ENCODE results near the gene TLCD4. TPM values are rescaled to one million over a fixed set of nuclear protein-coding genes. Genes with fewer than 3 reads are reported as not detected.

The TLCD4 gene
- total and polyA plus RNA-seq, 2 of the 13 experiments (the other 11 are each of a cell fraction or from before 2014, with no cell fraction given), result 4.7 to 14.5 TPM

- 0 out of 2 replicates have a peak, but pooled peaks have one; percentile 37 for TF ChIP-seq ZNF350 (CRISPR knock-in tag; IDR thresholded peaks at IDR 0.05; ENCODE audit: borderline replicate concordance, low read depth)
- no peak for TF ChIP-seq ZNF660 (CRISPR knock-in tag; IDR thresholded peaks at IDR 0.05; ENCODE audit: borderline replicate concordance, low read depth)
- 0 out of 2 replicates have a peak, but pooled peaks have one; percentile 2 for TF ChIP-seq POLR2AphosphoS5 (IDR thresholded peaks at IDR 0.05; ENCODE audit: low read depth, low read length)
- TF ChIP-seq ZNF276 (CRISPR knock-in tag; IDR thresholded peaks at IDR 0.05; ENCODE audit: low read depth), result 0 out of 2 replicates have a peak, but pooled peaks have one; percentile 63
- 0 out of 2 replicates have a peak, but pooled peaks have one; percentile 53 for TF ChIP-seq ZSCAN30 (CRISPR knock-in tag; IDR thresholded peaks at IDR 0.05)
- TF ChIP-seq HNF4A (CRISPR knock-in tag; IDR thresholded peaks at IDR 0.05), result peak; percentile 19; the same call in 1 of the 2 replicates
- TF ChIP-seq NFKBIZ (CRISPR knock-in tag; IDR thresholded peaks at IDR 0.05), result no peak
- no peak for TF ChIP-seq SP140L (CRISPR knock-in tag; IDR thresholded peaks at IDR 0.05; ENCODE audit: borderline replicate concordance)
- no peak for TF ChIP-seq ZNF337 (CRISPR knock-in tag; IDR thresholded peaks at IDR 0.05; ENCODE audit: borderline replicate concordance, low read depth)
- 0 out of 2 replicates have a peak, but pooled peaks have one; percentile 32 for TF ChIP-seq ZNF775 (CRISPR knock-in tag; IDR thresholded peaks at IDR 0.05; ENCODE audit: borderline replicate concordance)
- peak; percentile 69 for TF ChIP-seq SMC3 (IDR thresholded peaks at IDR 0.05; ENCODE audit: low read length)
- TF ChIP-seq ZNF354B (CRISPR knock-in tag; IDR thresholded peaks at IDR 0.05), result no peak
- 0 out of 2 replicates have a peak, but pooled peaks have one; percentile 10 for TF ChIP-seq ZBTB7B (CRISPR knock-in tag; IDR thresholded peaks at IDR 0.05)
- peak in 1 of 2 experiments; percentile 6; a peak in 1 of 4 replicates for TF ChIP-seq REST (IDR thresholded peaks at IDR 0.05; ENCODE audit: borderline replicate concordance in 1 of 2, low read depth in 1 of 2, low read length in 2 of 2)
- TF ChIP-seq KDM5A (IDR thresholded peaks at IDR 0.05; ENCODE audit: borderline replicate concordance, low read length), result peak; percentile 71
- no peak for TF ChIP-seq HMGA1 (CRISPR knock-in tag; conservative IDR thresholded peaks at IDR 0.05)
- TF ChIP-seq THAP9 (CRISPR knock-in tag; IDR thresholded peaks at IDR 0.05; ENCODE audit: borderline replicate concordance), result peak; percentile 73; the same call in 1 of the 2 replicates
- no peak for TF ChIP-seq ZNF839 (CRISPR knock-in tag; IDR thresholded peaks at IDR 0.05; ENCODE audit: borderline replicate concordance)
- TF ChIP-seq HMG20B (CRISPR knock-in tag; conservative IDR thresholded peaks at IDR 0.05), result no peak
Measured at GRCh38 chr1:95116580-95117206, 462 bp upstream of the TLCD4 start (continued).
